A549 (cell line): ENCODE measurements around the gene GGCX.

Source experiments
- BHLHE40 ChIP-seq: IDR thresholded peaks from 2 replicates; pipeline ENCODE4 v1.6.1; 2012; ENCODE audit warnings: low read depth, low read length, inconsistent platforms
- CTCF ChIP-seq: fragments of >200 bp; sonication (Bioruptor Twin); formaldehyde crosslinking; IDR thresholded peaks from 3 replicates; pipeline ENCODE4 v1.5.1; 2016
- EP300 ChIP-seq, 2 experiments: fragments of >200 bp; sonication (Bioruptor Twin); formaldehyde crosslinking; IDR thresholded peaks; 2 replicates in 1 of 2; 3 replicates in 1 of 2; pipeline ENCODE4 v1.6.1; 2016 to 2017
- FOSL2 ChIP-seq, 2 experiments: fragments of 450-650 bp in 1 of 2; fragments of >200 bp in 1 of 2; sonication (Bioruptor Twin) in 1 of 2; formaldehyde crosslinking; IDR thresholded peaks; 2 replicates each; pipeline versions ENCODE4 v1.5.0 to v1.6.1; 2016 to 2020; ENCODE audit warnings: mild to moderate bottlenecking in 1 of 2, moderate library complexity in 1 of 2
- GATA3 ChIP-seq: IDR thresholded peaks from 2 replicates; pipeline ENCODE4 v1.6.1; 2012; ENCODE audit warnings: borderline replicate concordance
- HDAC2 ChIP-seq: fragments of 200-600 bp; sonication (generic); IDR thresholded peaks from 2 replicates; pipeline ENCODE4 v1.6.1; 2016
- HOXA7 ChIP-seq: fragments of 250-450 bp; sonication (Bioruptor Pico); IDR thresholded peaks from 2 replicates; pipeline ENCODE4 v1.5.0; 2020; ENCODE audit warnings: mild to moderate bottlenecking, moderate library complexity
- POLR2A ChIP-seq: IDR thresholded peaks from 2 replicates; pipeline ENCODE4 v1.6.1; 2012; ENCODE audit warnings: mild to moderate bottlenecking, low read length
- RAD21 ChIP-seq, 2 experiments: fragments of >200 bp in 1 of 2; sonication (Bioruptor Twin) in 1 of 2; formaldehyde crosslinking in 1 of 2; IDR thresholded peaks in 1 of 2; conservative IDR thresholded peaks in 1 of 2; 2 replicates in 1 of 2; 3 replicates in 1 of 2; pipeline ENCODE4 v1.6.1; 2012 to 2018; ENCODE audit warnings: inconsistent platforms in 1 of 2
- RCOR1 ChIP-seq: fragments of 150-350 bp; IDR thresholded peaks from 2 replicates; pipeline ENCODE4 v1.6.1; 2014; ENCODE audit warnings: antibody characterized with exemption, low read length, low read depth
- RFX5 ChIP-seq: fragments of 450-650 bp; IDR thresholded peaks from 2 replicates; pipeline ENCODE4 v1.7.1; 2014; ENCODE audit warnings: antibody characterized with exemption, mild to moderate bottlenecking, moderate library complexity
- SMC3 ChIP-seq: fragments of >200 bp; sonication (Bioruptor Twin); formaldehyde crosslinking; IDR thresholded peaks from 3 replicates; pipeline ENCODE4 v1.6.1; 2018; ENCODE audit warnings: inconsistent platforms
- TP53 ChIP-seq: fragments of 250-450 bp; sonication (Bioruptor Pico); IDR thresholded peaks from 2 replicates; pipeline ENCODE4 v1.5.0; 2021; ENCODE audit warnings: mild to moderate bottlenecking, moderate library complexity
- TF ChIP-seq, protein P1 (sequence below): fragments of 450-650 bp; IDR thresholded peaks from 2 replicates; pipeline ENCODE4 v1.6.1; 2014; ENCODE audit warnings: antibody characterized with exemption

DNA sequence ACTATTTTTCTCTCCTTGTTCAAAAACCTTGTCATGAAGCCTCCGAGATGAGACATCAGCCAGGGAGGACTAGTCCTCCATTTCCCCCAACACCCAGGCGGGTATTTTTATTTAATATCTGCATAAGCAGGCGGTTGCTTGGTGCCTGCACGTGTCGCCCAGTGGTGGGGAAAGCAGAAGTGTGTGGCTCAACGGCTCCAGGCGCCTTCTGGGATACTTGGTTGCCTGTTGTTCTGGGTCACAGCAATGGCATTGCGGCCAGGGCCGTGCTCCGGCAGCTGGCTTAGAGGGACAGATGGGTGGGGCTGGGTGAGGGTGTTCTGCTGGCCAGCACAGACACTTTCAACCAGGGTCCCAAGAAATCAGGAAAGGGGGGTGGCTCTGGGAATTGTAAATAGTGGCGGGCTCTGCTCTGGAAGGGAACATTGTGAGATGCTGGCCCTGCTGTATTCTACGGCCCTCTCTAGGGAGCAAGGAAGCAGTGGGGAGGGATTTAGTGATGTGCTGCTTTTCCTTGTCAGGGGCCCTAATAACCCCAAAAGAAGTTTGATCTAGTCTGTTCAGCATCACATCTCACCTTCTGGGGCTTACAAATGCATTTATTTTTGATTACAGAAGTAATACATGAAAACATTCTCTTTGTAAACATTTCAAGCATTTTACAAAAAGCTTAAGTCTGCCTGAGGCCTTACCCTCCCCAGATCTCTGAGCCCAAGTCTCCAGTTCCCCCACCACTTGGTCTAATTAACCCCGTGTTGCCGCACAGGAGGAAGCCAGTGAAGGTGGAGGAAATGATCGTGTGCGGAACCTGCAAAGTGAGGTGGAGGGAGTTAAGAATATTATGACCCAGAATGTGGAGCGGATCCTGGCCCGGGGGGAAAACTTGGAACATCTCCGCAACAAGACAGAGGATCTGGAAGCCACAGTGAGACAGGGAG, 17.2 kb upstream of the GGCX start:
- TF ChIP-seq CTCF (no peak), EP300 (IDR thresholded peaks at IDR 0.05) (no peak), SMC3 (no peak), POLR2A (no peak), HOXA7 (CRISPR knock-in tag) (no peak), FOSL2 (IDR thresholded peaks at IDR 0.05) (no peak), FOSL2 (CRISPR knock-in tag; IDR thresholded peaks at IDR 0.05) (no peak), RFX5 (no peak), RCOR1 (no peak), RAD21 (conservative IDR thresholded peaks at IDR 0.05 in 1 of 2, IDR thresholded peaks at IDR 0.05 in 1 of 2) (no peak), GATA3 (no peak), BHLHE40 (no peak), TP53 (CRISPR knock-in tag) (no peak), HDAC2 (no peak)
- TF ChIP-seq, protein P1, sequence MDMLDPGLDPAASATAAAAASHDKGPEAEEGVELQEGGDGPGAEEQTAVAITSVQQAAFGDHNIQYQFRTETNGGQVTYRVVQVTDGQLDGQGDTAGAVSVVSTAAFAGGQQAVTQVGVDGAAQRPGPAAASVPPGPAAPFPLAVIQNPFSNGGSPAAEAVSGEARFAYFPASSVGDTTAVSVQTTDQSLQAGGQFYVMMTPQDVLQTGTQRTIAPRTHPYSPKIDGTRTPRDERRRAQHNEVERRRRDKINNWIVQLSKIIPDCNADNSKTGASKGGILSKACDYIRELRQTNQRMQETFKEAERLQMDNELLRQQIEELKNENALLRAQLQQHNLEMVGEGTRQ: no peak
